Endothelial cell (in vitro differentiated cells): ENCODE measurements around the gene URI1. TPM values are rescaled to one million over a fixed set of nuclear protein-coding genes. Genes with fewer than 3 reads are reported as not detected.

Experiments used
- DNase-seq: peaks from one replicate; pipeline ENCODE4 v3.0.0; 2021; ENCODE audit warnings: low spot score
- H3K27ac Mint-ChIP-seq: one replicate; pipeline ENCODE4 v1.8.0; 2021; ENCODE audit warnings: mixed read lengths, inconsistent platforms; ENCODE audit not compliant: unreplicated experiment
- H3K27me3 Mint-ChIP-seq: one replicate; pipeline ENCODE4 v1.8.0; 2021; ENCODE audit warnings: mild to moderate bottlenecking, moderate library complexity, mixed read lengths, inconsistent platforms; ENCODE audit not compliant: unreplicated experiment
- H3K36me3 Mint-ChIP-seq: one replicate; pipeline ENCODE4 v1.8.0; 2021; ENCODE audit warnings: mild to moderate bottlenecking, low read depth, mixed read lengths, inconsistent platforms; ENCODE audit not compliant: unreplicated experiment
- H3K4me1 Mint-ChIP-seq: one replicate; pipeline ENCODE4 v1.8.0; 2021; ENCODE audit warnings: mild to moderate bottlenecking, mixed read lengths, inconsistent platforms; ENCODE audit not compliant: unreplicated experiment
- H3K4me3 Mint-ChIP-seq: one replicate; pipeline ENCODE4 v1.8.0; 2021; ENCODE audit warnings: mild to moderate bottlenecking, mixed read lengths, inconsistent platforms; ENCODE audit not compliant: unreplicated experiment
- H3K9me3 Mint-ChIP-seq: one replicate; pipeline ENCODE4 v1.8.0; 2021; ENCODE audit warnings: mixed read lengths, inconsistent platforms; ENCODE audit not compliant: unreplicated experiment
- CTCF ChIP-seq: fragments of 200-600 bp; sonication (generic); IDR thresholded peaks from one replicate; pipeline ENCODE4 v1.5.0; 2021; ENCODE audit warnings: antibody characterized with exemption; ENCODE audit not compliant: unreplicated experiment
- total RNA-seq: library from RNA; stranded (reverse); fragmentation: NEBNext Ultra II Directional; extraction: Animal tissue kit (Norgen Biotek cat#: 25700); gene quantifications from one replicate; pipeline ENCODE4 v1.2.1, GENCODE V29; 2021; ENCODE audit not compliant: unreplicated experiment

URI1 gene
- total RNA-seq, 1 donor from 2014 or later = 38.2 TPM

- no peak for DNase-seq
- Mint-ChIP-seq H3K27ac (no peak overlapping the region), H3K9me3 (no peaks in the 10 kb centered on the region)
These were observed 61.8 kb downstream of the URI1 start for GRCh38 chr19:30003866-30004265.

GRCh38 chr19:30004403-30004802 is 62.4 kb downstream of the URI1 start:
- Mint-ChIP-seq H3K27me3 (no peaks in the 10 kb centered on the region), H3K4me1 (peaks cover 18% of the 10 kb centered on the region), H3K36me3 (no peaks in the 10 kb centered on the region), H3K4me3 (no peak overlapping the region), H3K27ac (no peak overlapping the region), H3K9me3 (no peaks in the 10 kb centered on the region)
- TF ChIP-seq CTCF = no peak
- DNase-seq = no peak

More at GRCh38 chr19:30003866-30004265, 61.8 kb downstream of the URI1 start:
- Mint-ChIP-seq H3K36me3 (no peaks in the 10 kb centered on the region), H3K4me1 (peaks cover 14% of the 10 kb centered on the region), H3K4me3 (no peak overlapping the region), H3K27me3 (no peaks in the 10 kb centered on the region)
- TF ChIP-seq CTCF = no peak

GRCh38 chr19:30006207-30006606 is 64.2 kb downstream of the URI1 start:
- H3K4me3 Mint-ChIP-seq = no peak overlapping the region
- H3K27me3 Mint-ChIP-seq = no peaks in the 10 kb centered on the region
- H3K9me3 Mint-ChIP-seq = no peaks in the 10 kb centered on the region
- no peak overlapping the region for H3K27ac Mint-ChIP-seq
- H3K36me3 Mint-ChIP-seq = no peaks in the 10 kb centered on the region
- H3K4me1 Mint-ChIP-seq = peaks cover 12% of the 10 kb centered on the region
- no peak for TF ChIP-seq CTCF
- no peak for DNase-seq

- no peaks in the 10 kb centered on the region for H3K36me3 Mint-ChIP-seq
These were observed 66.1 kb downstream of the URI1 start for GRCh38 chr19:30008169-30008568.

GRCh38 chr19:30009013-30009412 is 67.0 kb downstream of the URI1 start:
- Mint-ChIP-seq H3K4me1 (peaks cover 12% of the 10 kb centered on the region), H3K27ac (peak overlapping the region; percentile 45), H3K9me3 (no peaks in the 10 kb centered on the region), H3K27me3 (no peaks in the 10 kb centered on the region), H3K36me3 (no peaks in the 10 kb centered on the region), H3K4me3 (no peak overlapping the region)
- DNase-seq = no peak
- no peak for TF ChIP-seq CTCF

More at GRCh38 chr19:30008169-30008568, 66.1 kb downstream of the URI1 start:
- no peak for TF ChIP-seq CTCF
- Mint-ChIP-seq H3K27me3 (no peaks in the 10 kb centered on the region), H3K4me3 (no peak overlapping the region), H3K9me3 (no peaks in the 10 kb centered on the region), H3K4me1 (peaks cover 12% of the 10 kb centered on the region), H3K27ac (no peak overlapping the region)
- no peak for DNase-seq
